Panc1 (cell line): ENCODE data around the gene SRMS.

Source experiments
- POLR2AphosphoS5 ChIP-seq: IDR thresholded peaks from 2 replicates; pipeline ENCODE4 v1.6.1; 2012; ENCODE audit warnings: mild to moderate bottlenecking, low read depth, low read length, moderate library complexity
- SIN3A ChIP-seq: IDR thresholded peaks from 2 replicates; pipeline ENCODE4 v1.6.1; 2012; ENCODE audit warnings: low read depth, mild to moderate bottlenecking, low read length, moderate library complexity, borderline replicate concordance; ENCODE audit not compliant: insufficient read depth
- TCF7L2 ChIP-seq: IDR thresholded peaks from 2 replicates; pipeline ENCODE4 v1.6.1; 2011; ENCODE audit warnings: mild to moderate bottlenecking, low read depth, low read length, inconsistent platforms
- TF ChIP-seq, protein P1 (sequence below): fragments of 450-650 bp; IDR thresholded peaks from 2 replicates; pipeline ENCODE4 v1.5.1; 2017; ENCODE audit warnings: mild to moderate bottlenecking
- TF ChIP-seq, protein P2 (sequence below), 2 experiments: IDR thresholded peaks; 2 replicates each; pipeline ENCODE4 v1.6.1; 2011 to 2012; ENCODE audit warnings: low read depth in 2 of 2, control low read depth in 1 of 2, low read length in 1 of 2, mild to moderate bottlenecking in 1 of 2, moderate library complexity in 1 of 2; ENCODE audit not compliant: insufficient read depth in 1 of 2

DNA sequence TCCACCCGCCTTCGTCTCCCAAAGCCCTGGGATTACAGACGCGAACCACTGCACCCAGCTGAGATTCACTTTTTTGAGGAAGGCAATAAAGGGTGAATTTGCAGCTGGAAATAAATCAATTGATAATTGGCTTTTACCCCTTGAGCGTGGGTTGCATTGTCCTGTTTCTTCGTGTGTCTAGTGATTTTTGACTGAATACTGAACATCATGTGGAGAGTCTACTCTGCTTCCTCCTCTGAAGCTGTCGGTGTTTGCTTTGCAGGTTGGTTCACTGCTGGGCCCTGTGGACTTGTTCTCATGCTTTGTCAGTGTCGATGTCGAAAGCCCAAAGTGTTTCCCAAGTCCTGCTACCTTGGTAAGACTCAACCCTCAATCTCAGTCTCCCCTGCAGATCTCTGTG, 42.9 kb downstream of the SRMS start:
- TF ChIP-seq, protein P1, sequence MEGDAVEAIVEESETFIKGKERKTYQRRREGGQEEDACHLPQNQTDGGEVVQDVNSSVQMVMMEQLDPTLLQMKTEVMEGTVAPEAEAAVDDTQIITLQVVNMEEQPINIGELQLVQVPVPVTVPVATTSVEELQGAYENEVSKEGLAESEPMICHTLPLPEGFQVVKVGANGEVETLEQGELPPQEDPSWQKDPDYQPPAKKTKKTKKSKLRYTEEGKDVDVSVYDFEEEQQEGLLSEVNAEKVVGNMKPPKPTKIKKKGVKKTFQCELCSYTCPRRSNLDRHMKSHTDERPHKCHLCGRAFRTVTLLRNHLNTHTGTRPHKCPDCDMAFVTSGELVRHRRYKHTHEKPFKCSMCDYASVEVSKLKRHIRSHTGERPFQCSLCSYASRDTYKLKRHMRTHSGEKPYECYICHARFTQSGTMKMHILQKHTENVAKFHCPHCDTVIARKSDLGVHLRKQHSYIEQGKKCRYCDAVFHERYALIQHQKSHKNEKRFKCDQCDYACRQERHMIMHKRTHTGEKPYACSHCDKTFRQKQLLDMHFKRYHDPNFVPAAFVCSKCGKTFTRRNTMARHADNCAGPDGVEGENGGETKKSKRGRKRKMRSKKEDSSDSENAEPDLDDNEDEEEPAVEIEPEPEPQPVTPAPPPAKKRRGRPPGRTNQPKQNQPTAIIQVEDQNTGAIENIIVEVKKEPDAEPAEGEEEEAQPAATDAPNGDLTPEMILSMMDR = no peak
- TF ChIP-seq TCF7L2 (no peak), POLR2AphosphoS5 (no peak), SIN3A (no peak)
- TF ChIP-seq, protein P2, sequence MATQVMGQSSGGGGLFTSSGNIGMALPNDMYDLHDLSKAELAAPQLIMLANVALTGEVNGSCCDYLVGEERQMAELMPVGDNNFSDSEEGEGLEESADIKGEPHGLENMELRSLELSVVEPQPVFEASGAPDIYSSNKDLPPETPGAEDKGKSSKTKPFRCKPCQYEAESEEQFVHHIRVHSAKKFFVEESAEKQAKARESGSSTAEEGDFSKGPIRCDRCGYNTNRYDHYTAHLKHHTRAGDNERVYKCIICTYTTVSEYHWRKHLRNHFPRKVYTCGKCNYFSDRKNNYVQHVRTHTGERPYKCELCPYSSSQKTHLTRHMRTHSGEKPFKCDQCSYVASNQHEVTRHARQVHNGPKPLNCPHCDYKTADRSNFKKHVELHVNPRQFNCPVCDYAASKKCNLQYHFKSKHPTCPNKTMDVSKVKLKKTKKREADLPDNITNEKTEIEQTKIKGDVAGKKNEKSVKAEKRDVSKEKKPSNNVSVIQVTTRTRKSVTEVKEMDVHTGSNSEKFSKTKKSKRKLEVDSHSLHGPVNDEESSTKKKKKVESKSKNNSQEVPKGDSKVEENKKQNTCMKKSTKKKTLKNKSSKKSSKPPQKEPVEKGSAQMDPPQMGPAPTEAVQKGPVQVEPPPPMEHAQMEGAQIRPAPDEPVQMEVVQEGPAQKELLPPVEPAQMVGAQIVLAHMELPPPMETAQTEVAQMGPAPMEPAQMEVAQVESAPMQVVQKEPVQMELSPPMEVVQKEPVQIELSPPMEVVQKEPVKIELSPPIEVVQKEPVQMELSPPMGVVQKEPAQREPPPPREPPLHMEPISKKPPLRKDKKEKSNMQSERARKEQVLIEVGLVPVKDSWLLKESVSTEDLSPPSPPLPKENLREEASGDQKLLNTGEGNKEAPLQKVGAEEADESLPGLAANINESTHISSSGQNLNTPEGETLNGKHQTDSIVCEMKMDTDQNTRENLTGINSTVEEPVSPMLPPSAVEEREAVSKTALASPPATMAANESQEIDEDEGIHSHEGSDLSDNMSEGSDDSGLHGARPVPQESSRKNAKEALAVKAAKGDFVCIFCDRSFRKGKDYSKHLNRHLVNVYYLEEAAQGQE (IDR thresholded peaks at IDR 0.05; ENCODE audit: insufficient read depth in 1 of 2, low read depth in 2 of 2, low read length in 1 of 2) = no peak
